Measurements from ENCODE around the gene PLXNA1. TPM values are rescaled to one million over a fixed set of nuclear protein-coding genes. Genes with fewer than 3 reads are reported as not detected.

Gene PLXNA1
- total RNA-seq, 1 donor from 2014 or later: 55.2 TPM

GRCh38 chr3:126952983-126953660 lies 29.8 kb upstream of the PLXNA1 start:
- DNase-seq (no peak), ATAC-seq (ENCODE audit: low read depth) (no peak)
- intact Hi-C loops (cut with micrococcal nuclease): loop anchor here (10.0 kb wide), 1 partner anchor 98 kb away; no protein-coding TSS in a partner anchor
- no peak overlapping the region for H3K4me3 Mint-ChIP-seq
- no peaks in the 10 kb centered on the region for H3K27me3 Mint-ChIP-seq
- ChIA-PET CTCF (interaction anchor here (2.6 kb wide), 1 partner anchor 29 kb away, joined by 15 read pairs; the partner anchor contains the start of gene PLXNA1), POLR2A (interaction anchor here (0.8 to 4.7 kb wide), 5 partner anchors 9 to 41 kb away, joined by 3 to 52 read pairs (median 6); partner anchors contain the start of gene PLXNA1)
- H3K36me3 Mint-ChIP-seq (ENCODE audit: low read depth): no peaks in the 10 kb centered on the region
- TF ChIP-seq, protein P1, sequence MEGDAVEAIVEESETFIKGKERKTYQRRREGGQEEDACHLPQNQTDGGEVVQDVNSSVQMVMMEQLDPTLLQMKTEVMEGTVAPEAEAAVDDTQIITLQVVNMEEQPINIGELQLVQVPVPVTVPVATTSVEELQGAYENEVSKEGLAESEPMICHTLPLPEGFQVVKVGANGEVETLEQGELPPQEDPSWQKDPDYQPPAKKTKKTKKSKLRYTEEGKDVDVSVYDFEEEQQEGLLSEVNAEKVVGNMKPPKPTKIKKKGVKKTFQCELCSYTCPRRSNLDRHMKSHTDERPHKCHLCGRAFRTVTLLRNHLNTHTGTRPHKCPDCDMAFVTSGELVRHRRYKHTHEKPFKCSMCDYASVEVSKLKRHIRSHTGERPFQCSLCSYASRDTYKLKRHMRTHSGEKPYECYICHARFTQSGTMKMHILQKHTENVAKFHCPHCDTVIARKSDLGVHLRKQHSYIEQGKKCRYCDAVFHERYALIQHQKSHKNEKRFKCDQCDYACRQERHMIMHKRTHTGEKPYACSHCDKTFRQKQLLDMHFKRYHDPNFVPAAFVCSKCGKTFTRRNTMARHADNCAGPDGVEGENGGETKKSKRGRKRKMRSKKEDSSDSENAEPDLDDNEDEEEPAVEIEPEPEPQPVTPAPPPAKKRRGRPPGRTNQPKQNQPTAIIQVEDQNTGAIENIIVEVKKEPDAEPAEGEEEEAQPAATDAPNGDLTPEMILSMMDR (IDR thresholded peaks at IDR 0.05): no peak
- no peaks in the 10 kb centered on the region for H3K9me3 Mint-ChIP-seq
- peaks cover 46% of the 10 kb centered on the region for H3K4me1 Mint-ChIP-seq
- H3K27ac Mint-ChIP-seq: no peak overlapping the region

DNA sequence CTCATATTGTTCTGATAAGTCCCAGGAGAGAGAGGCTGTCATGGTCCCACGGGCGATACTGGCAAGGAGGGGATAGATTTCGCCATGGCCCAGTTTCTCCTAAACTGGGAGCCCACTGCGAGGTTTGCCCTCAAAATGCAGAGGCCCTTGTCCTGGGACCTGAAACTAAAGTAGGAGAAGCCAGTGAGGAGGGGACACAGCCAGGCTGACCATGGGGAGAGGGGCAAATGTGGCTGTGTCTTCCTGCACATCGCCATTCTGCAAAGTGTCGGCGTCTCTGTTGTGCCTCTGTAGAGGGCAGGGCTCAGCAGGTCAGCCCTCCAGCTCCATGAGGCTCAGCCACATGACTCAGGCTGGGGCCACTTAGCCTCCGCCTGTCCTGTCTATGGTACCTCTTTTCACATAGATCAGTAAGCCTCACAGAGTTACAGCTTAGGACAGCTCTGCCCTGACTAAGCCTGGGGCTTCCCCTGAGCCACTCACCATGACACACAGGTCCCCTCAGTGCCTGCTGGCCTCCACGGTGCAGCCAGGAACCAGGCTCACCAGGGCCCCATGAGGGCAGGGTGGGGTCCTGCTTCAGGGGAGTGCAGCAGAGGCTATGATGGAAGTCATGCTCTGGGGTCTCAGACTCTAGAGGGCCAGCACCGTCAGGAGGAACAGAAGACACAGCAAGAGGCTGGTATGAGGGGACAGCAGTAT lies 28.6 kb upstream of the PLXNA1 start:
- Mint-ChIP-seq H3K27ac (peak overlapping the region; percentile 94), H3K4me3 (peak overlapping the region; percentile 72), H3K27me3 (no peaks in the 10 kb centered on the region), H3K36me3 (ENCODE audit: low read depth) (no peaks in the 10 kb centered on the region), H3K4me1 (peaks cover 40% of the 10 kb centered on the region), H3K9me3 (no peaks in the 10 kb centered on the region)
- intact Hi-C loops (cut with micrococcal nuclease): loop anchor here (1.0 to 10.0 kb wide), 2 partner anchors 43 to 99 kb away; no protein-coding TSS in a partner anchor
- ATAC-seq (ENCODE audit: low read depth) (peak; percentile 80), DNase-seq (no peak)
- ChIA-PET POLR2A (interaction anchor here (0.7 to 4.7 kb wide), 7 partner anchors 10 to 43 kb away, joined by 3 to 52 read pairs (median 4); partner anchors contain the start of gene PLXNA1), CTCF (interaction anchor here (0.6 to 2.6 kb wide), 7 partner anchors 15 to 202 kb away, joined by 3 to 15 read pairs (median 4); partner anchors contain the start of gene PLXNA1)
- TF ChIP-seq, protein P1 (IDR thresholded peaks at IDR 0.05): no peak

DNA sequence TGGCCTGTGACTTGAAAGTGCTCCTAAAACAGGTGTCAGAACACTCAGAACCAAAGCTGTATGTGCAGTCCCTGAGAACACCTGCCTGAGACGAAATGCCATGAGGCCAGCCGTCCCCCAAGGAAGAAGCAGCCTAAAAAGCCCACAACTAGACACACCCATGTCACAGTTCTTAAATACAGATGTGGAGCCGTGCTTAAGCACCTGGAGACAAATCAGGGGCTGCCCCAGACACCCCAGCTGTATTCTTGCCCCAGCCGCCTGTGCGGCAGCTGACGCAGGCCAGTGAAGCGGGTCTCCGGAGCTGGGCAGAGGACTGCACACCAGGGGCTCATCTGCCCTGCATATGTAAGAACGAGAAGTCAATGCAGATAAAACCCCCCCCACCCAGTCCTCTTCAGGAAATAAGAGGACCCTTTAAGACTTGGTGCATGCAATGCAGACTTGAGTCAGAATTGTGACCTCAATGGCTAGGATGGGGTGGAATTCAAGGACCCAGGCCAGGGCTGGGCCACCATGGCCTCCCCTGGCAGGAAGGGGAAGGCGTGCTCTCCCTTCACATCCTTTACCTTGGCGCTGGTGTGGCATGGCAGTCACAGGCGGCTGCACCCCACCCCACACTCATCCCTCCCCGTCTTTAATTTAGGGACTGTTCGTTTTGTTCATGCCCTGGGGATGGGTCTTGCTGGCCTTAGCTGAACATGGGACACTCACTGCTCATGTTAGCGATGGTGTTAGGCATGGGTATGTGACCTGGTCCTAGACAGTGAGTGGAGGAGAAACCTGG lies 27.7 kb upstream of the PLXNA1 start:
- POLR2A ChIA-PET: interaction anchor here (0.7 to 4.7 kb wide), 6 partner anchors 11 to 44 kb away, joined by 3 to 52 read pairs (median 20); partner anchors contain the start of gene PLXNA1

DNA sequence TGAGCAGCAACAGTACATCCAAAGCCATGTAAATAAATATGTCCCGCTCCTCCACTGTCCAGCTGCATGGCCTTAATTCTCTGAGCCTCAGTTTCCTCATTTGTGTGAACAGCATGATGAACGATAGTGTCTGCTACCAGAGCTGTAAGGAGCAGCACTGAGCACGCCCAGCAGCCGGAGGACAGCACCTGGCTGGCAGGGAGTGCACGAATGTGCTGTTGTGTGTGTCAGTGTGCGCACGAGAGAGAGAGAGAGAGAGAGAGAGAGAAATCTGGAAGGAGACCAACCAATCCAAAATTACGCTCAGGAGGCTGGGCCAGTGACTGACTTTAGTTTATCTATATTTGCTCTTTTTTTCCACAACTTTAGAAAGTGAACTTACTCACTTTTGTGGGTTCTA lies 26.6 kb upstream of the PLXNA1 start:
- intact Hi-C loops (cut with micrococcal nuclease): loop anchor here (10.0 kb wide), 1 partner anchor 102 kb away; no protein-coding TSS in a partner anchor
- ATAC-seq (ENCODE audit: low read depth) (no peak), DNase-seq (no peak)
- Mint-ChIP-seq H3K9me3 (no peaks in the 10 kb centered on the region), H3K36me3 (ENCODE audit: low read depth) (no peaks in the 10 kb centered on the region), H3K4me3 (no peak overlapping the region), H3K27ac (peak overlapping the region; percentile 13), H3K4me1 (peaks cover 53% of the 10 kb centered on the region), H3K27me3 (no peaks in the 10 kb centered on the region)
- ChIA-PET POLR2A (interaction anchor here (2.6 to 4.7 kb wide), 3 partner anchors 15 to 45 kb away, joined by 35 to 52 read pairs (median 47); partner anchors contain the start of gene PLXNA1), CTCF (no interaction called here)
- TF ChIP-seq, protein P1 (IDR thresholded peaks at IDR 0.05): no peak

More for the DNA sequence above, 27.7 kb upstream of the PLXNA1 start:
- peaks cover 41% of the 10 kb centered on the region for H3K4me1 Mint-ChIP-seq
- H3K27me3 Mint-ChIP-seq: no peaks in the 10 kb centered on the region
- H3K27ac Mint-ChIP-seq: peak overlapping the region; percentile 94
- peak; percentile 71 for ATAC-seq (ENCODE audit: low read depth)
- CTCF ChIA-PET: interaction anchor here (0.8 to 2.6 kb wide), 5 partner anchors 14 to 203 kb away, joined by 3 to 15 read pairs (median 4); partner anchors contain the start of gene PLXNA1
- intact Hi-C loops (cut with micrococcal nuclease): loop anchor here (1.0 to 10.0 kb wide), 3 partner anchors 17 to 100 kb away; no protein-coding TSS in a partner anchor
- no peaks in the 10 kb centered on the region for H3K36me3 Mint-ChIP-seq (ENCODE audit: low read depth)
- peak; percentile 56 for DNase-seq
- H3K4me3 Mint-ChIP-seq: peak overlapping the region; percentile 72
- H3K9me3 Mint-ChIP-seq: no peaks in the 10 kb centered on the region
- TF ChIP-seq, protein P1 (IDR thresholded peaks at IDR 0.05): no peak
